ENCODE measurements around the gene AJM1.

- no peak for TF ChIP-seq EZH2 (IDR thresholded peaks at IDR 0.05; ENCODE audit: insufficient read depth, low read length)
- TF ChIP-seq CTCF (IDR thresholded peaks at IDR 0.05; ENCODE audit: insufficient read depth, low read depth, low read length): no peak
Measured at GRCh38 chr9:136849960-136850865, 7.9 kb downstream of the AJM1 start.

Data from astrocyte (in vitro differentiated cells and primary cell).